ENCODE measurements around the gene FARS2. TPM values are rescaled to one million over a fixed set of nuclear protein-coding genes. Genes with fewer than 3 reads are reported as not detected.

Gene FARS2
- total RNA-seq, 1 donor from 2014 or later, result 21.9 TPM

DNA sequence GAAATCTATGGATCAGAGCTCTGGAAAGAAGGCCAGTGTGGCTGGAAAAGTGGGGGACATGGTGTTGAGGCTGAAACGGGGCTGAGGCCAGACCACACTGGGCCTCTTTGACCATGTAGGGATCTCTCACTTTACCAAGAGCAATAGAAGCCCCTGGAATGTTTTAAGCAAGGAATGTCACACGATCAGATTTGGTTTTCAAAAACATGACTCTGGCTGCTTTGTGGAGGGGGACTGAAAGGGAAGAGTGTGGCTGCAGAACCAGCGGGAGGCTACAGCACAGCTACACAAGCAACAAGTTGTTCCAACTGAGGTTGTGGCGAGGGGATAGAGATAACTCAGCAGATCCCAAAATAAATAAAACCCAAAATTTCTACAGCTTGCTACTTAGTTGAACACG lies 399.5 kb downstream of the FARS2 start:
- no peak overlapping the region for H3K4me3 Mint-ChIP-seq
- H3K27me3 Mint-ChIP-seq, result no peaks in the 10 kb centered on the region
- DNase-seq (ENCODE audit: extremely low spot score, unreplicated experiment), result no peak
- TF ChIP-seq, protein P1, sequence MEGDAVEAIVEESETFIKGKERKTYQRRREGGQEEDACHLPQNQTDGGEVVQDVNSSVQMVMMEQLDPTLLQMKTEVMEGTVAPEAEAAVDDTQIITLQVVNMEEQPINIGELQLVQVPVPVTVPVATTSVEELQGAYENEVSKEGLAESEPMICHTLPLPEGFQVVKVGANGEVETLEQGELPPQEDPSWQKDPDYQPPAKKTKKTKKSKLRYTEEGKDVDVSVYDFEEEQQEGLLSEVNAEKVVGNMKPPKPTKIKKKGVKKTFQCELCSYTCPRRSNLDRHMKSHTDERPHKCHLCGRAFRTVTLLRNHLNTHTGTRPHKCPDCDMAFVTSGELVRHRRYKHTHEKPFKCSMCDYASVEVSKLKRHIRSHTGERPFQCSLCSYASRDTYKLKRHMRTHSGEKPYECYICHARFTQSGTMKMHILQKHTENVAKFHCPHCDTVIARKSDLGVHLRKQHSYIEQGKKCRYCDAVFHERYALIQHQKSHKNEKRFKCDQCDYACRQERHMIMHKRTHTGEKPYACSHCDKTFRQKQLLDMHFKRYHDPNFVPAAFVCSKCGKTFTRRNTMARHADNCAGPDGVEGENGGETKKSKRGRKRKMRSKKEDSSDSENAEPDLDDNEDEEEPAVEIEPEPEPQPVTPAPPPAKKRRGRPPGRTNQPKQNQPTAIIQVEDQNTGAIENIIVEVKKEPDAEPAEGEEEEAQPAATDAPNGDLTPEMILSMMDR (conservative IDR thresholded peaks at IDR 0.05), result no peak
- H3K36me3 Mint-ChIP-seq, result peaks cover 3% of the 10 kb centered on the region
- H3K4me1 Mint-ChIP-seq (ENCODE audit: unreplicated experiment), result peaks cover 5% of the 10 kb centered on the region
- H3K27ac Mint-ChIP-seq, result no peak overlapping the region
- no peaks in the 10 kb centered on the region for H3K9me3 Mint-ChIP-seq

DNA sequence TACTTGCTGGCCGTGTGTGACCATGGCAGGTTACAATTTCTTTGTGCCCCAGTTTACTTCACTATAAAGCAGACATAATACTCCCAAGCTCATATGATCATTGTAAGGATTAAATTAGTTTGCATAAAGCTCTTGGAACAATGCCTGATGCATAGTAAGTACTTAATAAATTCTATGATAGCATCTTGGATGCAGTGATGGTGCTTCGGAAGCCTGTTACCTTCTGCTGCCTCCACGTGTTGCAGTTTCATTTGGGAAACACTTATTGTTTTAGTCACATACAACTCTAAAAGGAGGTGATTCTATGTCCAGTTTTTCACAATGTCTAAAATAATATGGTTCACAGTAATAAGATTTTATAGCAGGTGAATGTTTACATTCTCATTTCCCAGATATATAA lies 401.5 kb downstream of the FARS2 start:
- TF ChIP-seq, protein P1 (conservative IDR thresholded peaks at IDR 0.05), result no peak
- no peak overlapping the region for H3K4me3 Mint-ChIP-seq
- no peaks in the 10 kb centered on the region for H3K9me3 Mint-ChIP-seq

DNA sequence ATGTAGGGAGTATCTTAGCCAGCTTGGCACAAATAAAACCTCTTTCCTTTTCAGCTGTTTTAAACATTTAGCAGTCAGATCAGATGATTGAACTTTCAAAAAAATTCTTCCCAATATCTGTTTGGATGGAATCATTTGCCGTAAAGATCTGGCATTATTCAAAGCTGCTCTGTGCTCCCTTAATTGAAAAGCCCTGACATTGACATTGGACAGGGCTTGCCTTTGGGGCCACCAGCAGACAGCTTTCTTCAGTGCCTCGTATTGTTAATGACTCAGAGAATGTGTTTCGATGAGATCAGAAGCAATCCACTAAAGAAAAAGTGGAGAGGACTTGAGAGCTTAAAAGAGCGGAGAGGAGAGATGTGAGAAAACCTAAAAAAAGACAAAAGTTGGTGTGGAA lies 401.9 kb downstream of the FARS2 start:
- peaks cover 4% of the 10 kb centered on the region for H3K36me3 Mint-ChIP-seq
- no peak overlapping the region for H3K27ac Mint-ChIP-seq
- no peak overlapping the region for H3K4me3 Mint-ChIP-seq
- peaks cover 5% of the 10 kb centered on the region for H3K4me1 Mint-ChIP-seq (ENCODE audit: unreplicated experiment)
- no peak for DNase-seq (ENCODE audit: extremely low spot score, unreplicated experiment)
- no peaks in the 10 kb centered on the region for H3K27me3 Mint-ChIP-seq
- TF ChIP-seq, protein P1 (conservative IDR thresholded peaks at IDR 0.05), result no peak
- no peaks in the 10 kb centered on the region for H3K9me3 Mint-ChIP-seq

More for the DNA sequence above, 401.5 kb downstream of the FARS2 start:
- H3K27ac Mint-ChIP-seq, result no peak overlapping the region
- H3K27me3 Mint-ChIP-seq, result no peaks in the 10 kb centered on the region
- H3K36me3 Mint-ChIP-seq, result peaks cover 4% of the 10 kb centered on the region
- H3K4me1 Mint-ChIP-seq (ENCODE audit: unreplicated experiment), result peaks cover 5% of the 10 kb centered on the region
- DNase-seq (ENCODE audit: extremely low spot score, unreplicated experiment), result no peak

DNA sequence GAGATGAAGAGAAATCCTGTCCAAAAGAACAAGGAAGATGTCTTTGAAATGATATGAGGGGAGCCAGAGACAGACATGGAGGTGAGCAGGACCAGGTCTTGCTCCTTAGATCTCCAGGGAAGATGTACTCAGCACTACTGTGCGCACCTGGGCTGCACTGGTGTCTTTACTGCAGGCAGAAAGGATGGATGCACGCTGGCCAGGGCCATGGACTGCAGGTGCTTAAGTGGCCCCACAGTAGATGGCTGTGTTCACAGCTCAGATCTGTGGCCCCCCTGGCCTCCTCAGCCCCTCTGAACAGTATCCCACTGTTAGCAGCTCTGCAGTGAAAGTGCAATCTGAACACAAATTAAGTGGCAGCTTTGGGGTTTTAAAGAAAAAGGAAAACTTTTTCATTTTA lies 402.4 kb downstream of the FARS2 start:
- H3K9me3 Mint-ChIP-seq, result no peaks in the 10 kb centered on the region
- no peak overlapping the region for H3K27ac Mint-ChIP-seq
- H3K36me3 Mint-ChIP-seq, result peaks cover 4% of the 10 kb centered on the region
- no peaks in the 10 kb centered on the region for H3K27me3 Mint-ChIP-seq
- peak; percentile 40 for DNase-seq (ENCODE audit: extremely low spot score, unreplicated experiment)
- H3K4me1 Mint-ChIP-seq (ENCODE audit: unreplicated experiment), result peaks cover 5% of the 10 kb centered on the region
- TF ChIP-seq, protein P1 (conservative IDR thresholded peaks at IDR 0.05), result no peak
- H3K4me3 Mint-ChIP-seq, result no peak overlapping the region

DNA sequence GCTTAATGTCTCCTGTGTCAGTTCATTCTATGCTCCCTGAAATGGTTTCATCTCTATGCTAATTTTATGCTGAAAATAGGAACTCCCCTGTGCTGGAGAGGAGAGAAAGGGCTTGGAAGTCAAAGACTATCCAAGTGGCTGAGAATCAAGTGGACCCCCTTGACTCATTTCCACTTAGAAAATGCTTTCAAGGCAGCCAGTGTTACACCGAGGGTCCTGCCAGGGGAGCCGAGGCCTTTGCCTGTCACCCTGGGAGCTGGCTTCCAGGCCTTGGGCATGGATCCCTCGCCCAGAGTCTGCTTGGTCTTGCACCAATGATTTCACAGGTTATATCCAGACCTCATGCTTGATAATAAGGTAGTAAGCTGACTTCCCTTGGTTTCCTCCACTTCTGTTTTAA lies 402.8 kb downstream of the FARS2 start:
- peak; percentile 24 for DNase-seq (ENCODE audit: extremely low spot score, unreplicated experiment)
- H3K4me1 Mint-ChIP-seq (ENCODE audit: unreplicated experiment), result peaks cover 5% of the 10 kb centered on the region
- H3K27ac Mint-ChIP-seq, result no peak overlapping the region
- H3K4me3 Mint-ChIP-seq, result no peak overlapping the region
- no peaks in the 10 kb centered on the region for H3K9me3 Mint-ChIP-seq
- TF ChIP-seq, protein P1 (conservative IDR thresholded peaks at IDR 0.05), result no peak
- H3K36me3 Mint-ChIP-seq, result peaks cover 4% of the 10 kb centered on the region
- H3K27me3 Mint-ChIP-seq, result no peaks in the 10 kb centered on the region

DNA sequence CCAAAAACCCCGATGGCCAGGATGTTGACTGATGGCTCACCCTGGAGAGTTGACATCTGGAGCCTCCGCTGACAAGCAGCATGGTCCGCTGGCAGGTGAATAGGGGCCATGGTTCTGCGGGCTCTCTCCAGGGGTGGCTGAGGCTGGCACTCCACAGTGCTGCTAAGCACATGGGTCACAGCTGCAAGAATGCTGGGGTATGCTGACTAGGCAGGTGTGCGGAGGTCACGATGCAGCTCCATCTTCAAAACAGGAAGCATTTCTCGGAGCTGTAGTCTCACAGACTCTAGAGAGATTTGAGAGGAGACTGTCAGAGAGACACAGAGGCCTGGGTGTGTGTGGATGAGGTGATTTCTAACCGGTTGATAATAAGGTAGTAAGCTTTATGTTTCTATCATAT lies 403.9 kb downstream of the FARS2 start:
- Mint-ChIP-seq H3K27me3 (no peaks in the 10 kb centered on the region), H3K36me3 (peaks cover 4% of the 10 kb centered on the region), H3K4me1 (ENCODE audit: unreplicated experiment) (peaks cover 5% of the 10 kb centered on the region), H3K27ac (no peak overlapping the region), H3K9me3 (no peaks in the 10 kb centered on the region), H3K4me3 (no peak overlapping the region)
- peak; percentile 43 for DNase-seq (ENCODE audit: extremely low spot score, unreplicated experiment)
- TF ChIP-seq, protein P1 (conservative IDR thresholded peaks at IDR 0.05), result no peak
